H9 (cell line): ENCODE results near the gene DYRK1A. TPM values are rescaled to one million over a fixed set of nuclear protein-coding genes. Genes with fewer than 3 reads are reported as not detected.

Experiments used
- DNase-seq: peaks from one replicate; pipeline ENCODE4 v3.0.0-alpha.2; 2017
- H2AFZ ChIP-seq: one replicate; pipeline ENCODE4 v1.6.1; 2013; ENCODE audit warnings: mild to moderate bottlenecking, low read length, control low read depth, moderate library complexity
- H2AK5ac ChIP-seq: 2 replicates; pipeline ENCODE4 v1.6.1; 2013; ENCODE audit warnings: low read length, control low read depth, mixed read lengths; ENCODE audit not compliant: insufficient read length
- H2BK120ac ChIP-seq: one replicate; pipeline ENCODE4 v1.6.1; 2013; ENCODE audit warnings: low read depth, mild to moderate bottlenecking, low read length, control low read depth, inconsistent platforms; ENCODE audit not compliant: poor library complexity, severe bottlenecking
- H2BK12ac ChIP-seq: 2 replicates; pipeline ENCODE4 v1.6.1; 2013; ENCODE audit warnings: low read length, control low read depth, mixed read lengths, low read depth; ENCODE audit not compliant: insufficient read length
- H2BK15ac ChIP-seq: 2 replicates; pipeline ENCODE4 v1.6.1; 2013; ENCODE audit warnings: low read depth, low read length, control low read depth
- H2BK20ac ChIP-seq: one replicate; pipeline ENCODE4 v1.6.1; 2013; ENCODE audit warnings: low read depth, mild to moderate bottlenecking, low read length, control low read depth, inconsistent platforms; ENCODE audit not compliant: poor library complexity, severe bottlenecking
- H2BK5ac ChIP-seq: 2 replicates; pipeline ENCODE4 v1.6.1; 2013; ENCODE audit warnings: low read length, control low read depth, mixed read lengths; ENCODE audit not compliant: insufficient read length
- H3K14ac ChIP-seq: 2 replicates; pipeline ENCODE4 v1.6.1; 2013; ENCODE audit warnings: low read length, control low read depth; ENCODE audit not compliant: insufficient read depth
- H3K18ac ChIP-seq: 2 replicates; pipeline ENCODE4 v1.6.1; 2013; ENCODE audit warnings: low read depth, mild to moderate bottlenecking, mixed read lengths, low read length, control low read depth; ENCODE audit not compliant: insufficient read length
- H3K23ac ChIP-seq: 2 replicates; pipeline ENCODE4 v1.6.1; 2013; ENCODE audit warnings: low read length, control low read depth, mixed read lengths, low read depth; ENCODE audit not compliant: insufficient read length
- H3K23me2 ChIP-seq: 2 replicates; pipeline ENCODE4 v1.6.1; 2013; ENCODE audit warnings: low read depth, mild to moderate bottlenecking, mixed read lengths, low read length, control low read depth; ENCODE audit not compliant: insufficient read length, poor library complexity, severe bottlenecking
- H3K27ac ChIP-seq: 2 replicates; pipeline ENCODE4 v1.5.1; 2013; ENCODE audit warnings: low read length, control low read depth, mixed read lengths, low read depth; ENCODE audit not compliant: insufficient read length
- H3K27me3 ChIP-seq: 2 replicates; pipeline ENCODE4 v1.6.1; 2013; ENCODE audit warnings: low read length, control low read depth, inconsistent platforms; ENCODE audit not compliant: insufficient read depth
- H3K4ac ChIP-seq: 2 replicates; pipeline ENCODE4 v1.6.1; 2013; ENCODE audit warnings: low read depth, mild to moderate bottlenecking, control low read depth, inconsistent platforms, low read length, moderate library complexity
- H3K4me1 ChIP-seq: 2 replicates; pipeline ENCODE4 v1.6.1; 2013; ENCODE audit warnings: low read length, control low read depth, inconsistent platforms; ENCODE audit not compliant: insufficient read depth
- H3K4me2 ChIP-seq: 2 replicates; pipeline ENCODE4 v1.6.1; 2013; ENCODE audit warnings: low read length, control low read depth, mixed read lengths; ENCODE audit not compliant: insufficient read length, insufficient read depth
- H3K56ac ChIP-seq: 2 replicates; pipeline ENCODE4 v1.6.1; 2013; ENCODE audit warnings: low read depth, mild to moderate bottlenecking, mixed read lengths, low read length, control low read depth; ENCODE audit not compliant: insufficient read length
- H3K79me1 ChIP-seq: 2 replicates; pipeline ENCODE4 v1.6.1; 2013; ENCODE audit warnings: low read depth, mild to moderate bottlenecking, moderate library complexity, low read length, control low read depth, inconsistent platforms; ENCODE audit not compliant: insufficient read depth, poor library complexity, severe bottlenecking
- H3K79me2 ChIP-seq: 2 replicates; pipeline ENCODE4 v1.6.1; 2013; ENCODE audit warnings: low read length, control low read depth, inconsistent platforms; ENCODE audit not compliant: insufficient read depth
- H3K9ac ChIP-seq: 2 replicates; pipeline ENCODE4 v1.6.1; 2013; ENCODE audit warnings: low read length, control low read depth, mixed read lengths; ENCODE audit not compliant: insufficient read length; ENCODE audit errors: extremely low read depth
- H3K9me3 ChIP-seq: one replicate; pipeline ENCODE4 v1.6.1; 2013; ENCODE audit warnings: low read depth, low read length, inconsistent platforms; ENCODE audit not compliant: control insufficient read depth
- H3T11ph ChIP-seq: one replicate; pipeline ENCODE4 v1.6.1; 2013; ENCODE audit warnings: mild to moderate bottlenecking, low read length, control low read depth, inconsistent platforms
- H4K20me1 ChIP-seq: one replicate; pipeline ENCODE4 v1.6.1; 2013; ENCODE audit not compliant: control insufficient read depth, insufficient read length, insufficient read depth
- H4K5ac ChIP-seq: 2 replicates; pipeline ENCODE4 v1.6.1; 2013; ENCODE audit warnings: low read depth, mild to moderate bottlenecking, mixed read lengths, low read length, control low read depth; ENCODE audit not compliant: insufficient read length
- H4K8ac ChIP-seq: replicated peaks from 2 replicates; pipeline ENCODE4 v1.6.1; 2013; ENCODE audit warnings: low read length, control low read depth, mixed read lengths, low read depth; ENCODE audit not compliant: insufficient read length
- H4K91ac ChIP-seq: 2 replicates; pipeline ENCODE4 v1.6.1; 2013; ENCODE audit warnings: low read depth, mild to moderate bottlenecking, moderate library complexity, mixed read lengths, low read length, control low read depth; ENCODE audit not compliant: insufficient read length
- H3K27ac Mint-ChIP-seq, 3 experiments: 2 replicates in 2 of 3; 3 replicates in 1 of 3; pipeline ENCODE4 v1.8.0; 2020 to 2021; ENCODE audit warnings: mixed read lengths in 3 of 3, mild to moderate bottlenecking in 1 of 3, moderate library complexity in 1 of 3
- H3K27me3 Mint-ChIP-seq: 2 replicates; pipeline ENCODE4 v1.8.0; 2021; ENCODE audit warnings: low read depth, mild to moderate bottlenecking, moderate library complexity, mixed read lengths
- H3K36me3 Mint-ChIP-seq, 3 experiments: 2 replicates in 2 of 3; 3 replicates in 1 of 3; pipeline ENCODE4 v1.8.0; 2020 to 2021; ENCODE audit warnings: low read depth in 3 of 3, mixed read lengths in 3 of 3; ENCODE audit not compliant: insufficient read depth in 1 of 3
- H3K4me1 Mint-ChIP-seq, 2 experiments: 2 replicates each; pipeline ENCODE4 v1.8.0; 2020; ENCODE audit warnings: mixed read lengths in 2 of 2
- H3K4me3 Mint-ChIP-seq, 2 experiments: 2 replicates in 1 of 2; 3 replicates in 1 of 2; pipeline ENCODE4 v1.8.0; 2020 to 2021; ENCODE audit warnings: mild to moderate bottlenecking in 2 of 2, mixed read lengths in 2 of 2, moderate library complexity in 1 of 2
- H3K9me3 Mint-ChIP-seq, 2 experiments: 2 replicates in 1 of 2; 3 replicates in 1 of 2; pipeline ENCODE4 v1.8.0; 2020; ENCODE audit warnings: mild to moderate bottlenecking in 2 of 2, mixed read lengths in 2 of 2, moderate library complexity in 1 of 2
- CTCF ChIP-seq: fragments of 200-600 bp; sonication (generic); conservative IDR thresholded peaks from 3 replicates; pipeline ENCODE4 v1.8.0; 2021; ENCODE audit warnings: antibody characterized with exemption, mild to moderate bottlenecking
- WGBS: extraction: QIAGEN DNeasy Blood & Tissue Kit; methylation state at CpG from one replicate; pipeline ENCODE4 v1.1.7; 2013; ENCODE audit warnings: missing lambda C conversion rate, low lambda C conversion rate, mixed read lengths; ENCODE audit not compliant: insufficient read length; ENCODE audit errors: extremely low coverage; 5-methylcytosine and 5-hydroxymethylcytosine counted together
- total RNA-seq: library from RNA; stranded (reverse); gene quantifications from 2 replicates; pipeline ENCODE4 v1.2.1, GENCODE V29; 2021

The DYRK1A gene
- total RNA-seq, 1 experiment from 2014 or later = 73.6 TPM

- H3K4me1 ChIP-seq = no peaks in the 10 kb centered on the region
- H3K27me3 ChIP-seq = no peaks in the 10 kb centered on the region
- no peaks in the 10 kb centered on the region for H3K23me2 ChIP-seq
- no peak overlapping the region for H3K9ac ChIP-seq
- no peak overlapping the region for H2BK5ac ChIP-seq
- no peaks in the 10 kb centered on the region for H3K9me3 ChIP-seq
- H3K4ac ChIP-seq = no peak overlapping the region
- no peak overlapping the region for H3K23ac ChIP-seq
- no peak overlapping the region for H3K27ac Mint-ChIP-seq
- no peaks in the 10 kb centered on the region for H4K20me1 ChIP-seq
- H3K18ac ChIP-seq = no peak overlapping the region
- WGBS = no CpG with 5 or more reads among the region's 15 CpGs
- no peaks in the 10 kb centered on the region; a peak in 2 of 5 replicates for H3K9me3 Mint-ChIP-seq
- no peak overlapping the region for H3K27ac ChIP-seq
- no peak overlapping the region for H4K91ac ChIP-seq
- no peak overlapping the region for H2BK15ac ChIP-seq
- no peak overlapping the region for H2BK120ac ChIP-seq
- H2AK5ac ChIP-seq = no peak overlapping the region
- H3T11ph ChIP-seq = no peak overlapping the region
- H4K8ac ChIP-seq = no peak overlapping the region
- no peaks in the 10 kb centered on the region for H3K79me1 ChIP-seq
- H3K79me2 ChIP-seq = no peaks in the 10 kb centered on the region
- H3K36me3 Mint-ChIP-seq = no peaks in the 10 kb centered on the region; a peak in 1 of 7 replicates
- H2AFZ ChIP-seq = no peak overlapping the region
- no peak for DNase-seq
- no peak overlapping the region for H3K56ac ChIP-seq
- no peak overlapping the region for H2BK20ac ChIP-seq
- H3K14ac ChIP-seq = no peak overlapping the region
- no peak overlapping the region for H3K4me2 ChIP-seq
- no peak overlapping the region for H4K5ac ChIP-seq
- no peak for TF ChIP-seq CTCF
- H2BK12ac ChIP-seq = no peak overlapping the region
- H3K4me3 Mint-ChIP-seq = no peak overlapping the region
- H3K4me1 Mint-ChIP-seq = peaks cover 5 to 10% of the 10 kb centered on the region in 2 experiments
- H3K27me3 Mint-ChIP-seq = no peaks in the 10 kb centered on the region; the same call in 1 of the 2 replicates
These were observed 188.2 kb downstream of the DYRK1A start for GRCh38 chr21:37554661-37555379.
